ENCODE data around the gene TRMT13. TPM values are rescaled to one million over a fixed set of nuclear protein-coding genes. Genes with fewer than 3 reads are reported as not detected.
"Not testable (repeated sequence)": the region's sequence is repeated elsewhere in the genome, so short reads cannot be mapped to it uniquely, and the experiment has no call there.

Gene TRMT13
- total RNA-seq, 4 donors from 2014 or later = 12.0 to 54.1 (median 22.7) TPM

GRCh38 chr1:100187912-100188311, 54.9 kb downstream of the TRMT13 start:
- intact Hi-C loops (cut with DNase I; ENCODE audit: low total_unique reads) = no loop called here
- TF ChIP-seq POLR2A (IDR thresholded peaks at IDR 0.05) (no peak), CTCF (IDR thresholded peaks at IDR 0.05) (no peak)
- Histone ChIP-seq H3K4me3 (no peak overlapping the region), H3K27ac (no peak overlapping the region), H3K36me3 (no peaks in the 10 kb centered on the region), H3K27me3 (no peaks in the 10 kb centered on the region), H3K4me1 (no peaks in the 10 kb centered on the region), H3K9me3 (no peaks in the 10 kb centered on the region)
- peak; percentile 18 to 36 for DNase-seq

- no peak overlapping the region for H3K27ac ChIP-seq
- no peak overlapping the region for H3K4me3 ChIP-seq
- no peak for DNase-seq
- TF ChIP-seq CTCF (IDR thresholded peaks at IDR 0.05) (no peak), POLR2A (IDR thresholded peaks at IDR 0.05) (no peak)
- H3K4me1 ChIP-seq = no peaks in the 10 kb centered on the region
- intact Hi-C loops (cut with DNase I; ENCODE audit: low total_unique reads) = no loop called here
- no peaks in the 10 kb centered on the region for H3K27me3 ChIP-seq
- no peaks in the 10 kb centered on the region for H3K9me3 ChIP-seq
- no peaks in the 10 kb centered on the region for H3K36me3 ChIP-seq
These were observed 55.7 kb downstream of the TRMT13 start for GRCh38 chr1:100188617-100189016.

GRCh38 chr1:100198596-100198995, 65.6 kb downstream of the TRMT13 start:
- Histone ChIP-seq H3K9me3 (no peaks in the 10 kb centered on the region), H3K27me3 (no peaks in the 10 kb centered on the region), H3K4me3 (no peak overlapping the region), H3K36me3 (no peaks in the 10 kb centered on the region), H3K27ac (no peak overlapping the region), H3K4me1 (no peaks in the 10 kb centered on the region)
- DNase-seq = no peak
- intact Hi-C loops (cut with DNase I; ENCODE audit: low total_unique reads) = no loop called here
- TF ChIP-seq CTCF (IDR thresholded peaks at IDR 0.05) (no peak), POLR2A (IDR thresholded peaks at IDR 0.05) (no peak)

GRCh38 chr1:100200060-100200459, 67.1 kb downstream of the TRMT13 start:
- H3K36me3 ChIP-seq; H3K27me3 ChIP-seq; H3K27ac ChIP-seq; H3K9me3 ChIP-seq; H3K4me1 ChIP-seq; DNase-seq; intact Hi-C loops (cut with DNase I; ENCODE audit: low total_unique reads); H3K4me3 ChIP-seq: not testable (repeated sequence)

Small RNA genes lying within 50 kb of the gene (small RNA-seq; reads per million reads assigned to genes)
- gene AC093019.1 = not detected
- gene RPL23AP90 = not detected

Other genes with a start within 250 kb of the TRMT13 start
- 10 to 100 TPM in 3 of 4 donors, 1 to 10 TPM in 1; 6.7 to 65.3 (median 28.8) TPM for gene SLC35A3, start 163.2 kb upstream of the TRMT13 start, total RNA-seq
- gene SASS6, start 233 bp upstream of the TRMT13 start, total RNA-seq = 1 to 10 TPM in 3 of 4 donors, under 1 TPM in 1; 0.77 to 7.6 (median 4.5) TPM
- gene LRRC39, start 45.1 kb downstream of the TRMT13 start, total RNA-seq = 1 to 10 TPM in 3 of 4 donors, not detected in 1; 1.2 to 2.6 (median 1.5) TPM
- 10 to 100 TPM in 2 of 4 donors, 1 to 10 TPM in 2; 6.4 to 15.2 (median 10.5) TPM for gene DBT, start 116.7 kb downstream of the TRMT13 start, total RNA-seq
- gene RTCA, start 133.1 kb downstream of the TRMT13 start, total RNA-seq = 10 to 100 TPM in 3 of 4 donors, 1 to 10 TPM in 1; 8.7 to 29.5 (median 14.8) TPM
- 10 to 100 TPM in 3 of 4 donors, 1 to 10 TPM in 1; 9.0 to 32.4 (median 23.0) TPM for gene CDC14A, start 219.3 kb downstream of the TRMT13 start, total RNA-seq

All from uterus (tissue), 4 donors.